ENCODE data around the gene MTRF1. TPM values are rescaled to one million over a fixed set of nuclear protein-coding genes. Genes with fewer than 3 reads are reported as not detected.

Gene MTRF1
- total RNA-seq, 2 donors from 2014 or later = 11.9 to 14.0 TPM

DNA sequence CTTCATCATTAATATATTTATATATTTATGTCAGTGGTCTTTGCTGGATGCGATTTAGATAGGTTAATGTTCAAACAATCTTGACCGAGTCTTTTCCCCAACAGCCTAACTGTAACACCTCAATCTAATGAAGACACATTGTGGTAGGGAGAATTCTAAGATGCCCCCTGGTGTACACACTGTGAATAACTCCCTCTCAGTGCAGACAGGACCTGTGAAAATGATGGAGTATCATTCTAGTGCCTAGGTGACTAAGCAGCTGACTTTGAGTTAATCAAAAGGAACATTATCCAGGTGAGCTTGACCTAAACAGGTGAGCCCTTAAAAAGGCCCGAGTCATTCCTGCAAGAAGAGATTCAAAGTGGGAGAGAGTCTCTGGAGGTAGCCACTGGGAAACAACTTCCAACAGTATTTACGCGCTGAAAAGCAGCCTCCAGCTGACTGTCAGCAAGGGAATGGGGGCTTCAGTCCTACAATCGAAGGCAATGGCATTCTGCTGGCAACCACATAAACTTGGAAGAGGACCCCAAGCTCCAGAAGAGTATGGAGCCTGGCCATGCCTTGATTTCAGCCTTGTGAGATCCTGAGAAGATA is 41.0 kb downstream of the MTRF1 start:
- ATAC-seq (peak; percentile 85), DNase-seq (peak; percentile 59 to 68 (median 62))
- peaks cover 4% of the 10 kb centered on the region for H3K4me1 ChIP-seq
- no peak overlapping the region for H3K27ac ChIP-seq
- no peak overlapping the region for H3K4me3 ChIP-seq
- no peaks in the 10 kb centered on the region for H3K9me3 ChIP-seq
- H3K27me3 ChIP-seq = no peaks in the 10 kb centered on the region
- TF ChIP-seq POLR2A (IDR thresholded peaks at IDR 0.05) = no peak
- TF ChIP-seq, protein P1, sequence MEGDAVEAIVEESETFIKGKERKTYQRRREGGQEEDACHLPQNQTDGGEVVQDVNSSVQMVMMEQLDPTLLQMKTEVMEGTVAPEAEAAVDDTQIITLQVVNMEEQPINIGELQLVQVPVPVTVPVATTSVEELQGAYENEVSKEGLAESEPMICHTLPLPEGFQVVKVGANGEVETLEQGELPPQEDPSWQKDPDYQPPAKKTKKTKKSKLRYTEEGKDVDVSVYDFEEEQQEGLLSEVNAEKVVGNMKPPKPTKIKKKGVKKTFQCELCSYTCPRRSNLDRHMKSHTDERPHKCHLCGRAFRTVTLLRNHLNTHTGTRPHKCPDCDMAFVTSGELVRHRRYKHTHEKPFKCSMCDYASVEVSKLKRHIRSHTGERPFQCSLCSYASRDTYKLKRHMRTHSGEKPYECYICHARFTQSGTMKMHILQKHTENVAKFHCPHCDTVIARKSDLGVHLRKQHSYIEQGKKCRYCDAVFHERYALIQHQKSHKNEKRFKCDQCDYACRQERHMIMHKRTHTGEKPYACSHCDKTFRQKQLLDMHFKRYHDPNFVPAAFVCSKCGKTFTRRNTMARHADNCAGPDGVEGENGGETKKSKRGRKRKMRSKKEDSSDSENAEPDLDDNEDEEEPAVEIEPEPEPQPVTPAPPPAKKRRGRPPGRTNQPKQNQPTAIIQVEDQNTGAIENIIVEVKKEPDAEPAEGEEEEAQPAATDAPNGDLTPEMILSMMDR (IDR thresholded peaks at IDR 0.05) = peak; percentile 49 to 81 (median 73)
- intact Hi-C loops (cut with DNase I) = no loop called here
- 35 to 38% methylated on average over 6 of the region's 6 CpGs for WGBS, 2 donors
- H3K36me3 ChIP-seq (replicated peaks in 1 of 2; ENCODE audit: insufficient read depth in 1 of 2, low read depth in 2 of 2) = peaks cover 0 to 2% of the 10 kb centered on the region in 2 donors

DNA sequence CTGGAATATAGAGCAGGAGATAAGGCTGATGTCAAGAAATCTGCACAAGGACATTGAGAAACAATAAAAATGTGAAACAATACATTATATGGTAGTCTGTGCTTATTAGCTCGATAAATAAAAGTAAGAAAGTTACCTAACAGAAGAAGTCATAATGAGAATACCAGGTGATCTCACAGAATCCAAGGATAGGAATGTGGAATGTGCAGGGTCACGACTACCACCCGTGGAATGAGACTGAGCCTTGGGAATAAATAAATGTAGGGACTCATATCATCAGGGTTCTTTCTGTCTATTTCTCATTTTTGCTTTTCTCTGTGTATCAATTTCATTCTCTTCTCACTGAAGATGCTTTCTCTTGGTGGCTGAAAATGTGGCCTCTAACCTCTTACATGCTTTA is 43.0 kb downstream of the MTRF1 start:
- Histone ChIP-seq H3K27ac (no peak overlapping the region), H3K4me1 (peaks cover 4% of the 10 kb centered on the region), H3K27me3 (no peaks in the 10 kb centered on the region), H3K9me3 (no peaks in the 10 kb centered on the region), H3K36me3 (replicated peaks in 1 of 2; ENCODE audit: insufficient read depth in 1 of 2, low read depth in 2 of 2) (no peaks in the 10 kb centered on the region), H3K4me3 (no peak overlapping the region)
- DNase-seq = no peak
- ATAC-seq = no peak
- 86 to 89% methylated on average over 3 of the region's 3 CpGs for WGBS, 2 donors
- intact Hi-C loops (cut with DNase I) = no loop called here
- TF ChIP-seq POLR2A (IDR thresholded peaks at IDR 0.05) = no peak
- TF ChIP-seq, protein P1 (IDR thresholded peaks at IDR 0.05) = no peak

GRCh38 chr13:41216160-41216559 is 47.2 kb downstream of the MTRF1 start:
- DNase-seq (no peak), ATAC-seq (no peak)
- Histone ChIP-seq H3K36me3 (replicated peaks in 1 of 2; ENCODE audit: insufficient read depth in 1 of 2, low read depth in 2 of 2) (no peaks in the 10 kb centered on the region), H3K27me3 (no peaks in the 10 kb centered on the region), H3K4me3 (no peak overlapping the region), H3K27ac (no peak overlapping the region), H3K9me3 (no peaks in the 10 kb centered on the region), H3K4me1 (no peaks in the 10 kb centered on the region)
- intact Hi-C loops (cut with DNase I) = loop anchor here (10.0 kb wide), 1 partner anchor 141 kb away; no protein-coding TSS in a partner anchor
- no peak for TF ChIP-seq POLR2A (IDR thresholded peaks at IDR 0.05)

DNA sequence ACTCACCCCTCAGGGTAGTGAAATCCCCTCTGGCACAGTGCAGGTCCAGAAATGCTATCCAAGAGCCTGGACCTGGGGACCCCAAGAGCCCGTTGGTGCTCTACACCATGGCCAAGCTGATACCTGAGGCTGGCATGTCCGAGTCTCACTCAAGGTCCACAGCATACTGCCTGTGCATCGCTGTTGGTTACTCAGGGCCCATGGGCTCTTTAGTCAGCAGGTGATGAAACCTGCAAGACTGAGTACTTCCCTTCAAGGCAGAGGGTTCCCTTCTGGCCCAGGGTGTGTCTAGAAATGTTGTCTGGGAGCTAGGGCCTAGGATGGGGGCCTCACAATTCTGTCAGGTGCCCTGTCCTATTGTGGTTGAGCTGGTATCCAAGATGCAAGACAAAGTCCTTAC is 49.5 kb downstream of the MTRF1 start:
- intact Hi-C loops (cut with DNase I) = loop anchor here (10.0 kb wide), 1 partner anchor 139 kb away; no protein-coding TSS in a partner anchor
- no peak overlapping the region for H3K27ac ChIP-seq
- no peak for DNase-seq
- no peaks in the 10 kb centered on the region for H3K27me3 ChIP-seq
- H3K4me1 ChIP-seq = no peaks in the 10 kb centered on the region
- no peaks in the 10 kb centered on the region for H3K9me3 ChIP-seq
- H3K36me3 ChIP-seq (replicated peaks in 1 of 2; ENCODE audit: insufficient read depth in 1 of 2, low read depth in 2 of 2) = no peaks in the 10 kb centered on the region
- no peak overlapping the region for H3K4me3 ChIP-seq
- TF ChIP-seq, protein P1 (IDR thresholded peaks at IDR 0.05) = no peak
- 67% methylated on average over 3 of the region's 3 CpGs; no CpG with 5 or more reads in 1 of the 2 donors for WGBS, 2 donors
- no peak for ATAC-seq

DNA sequence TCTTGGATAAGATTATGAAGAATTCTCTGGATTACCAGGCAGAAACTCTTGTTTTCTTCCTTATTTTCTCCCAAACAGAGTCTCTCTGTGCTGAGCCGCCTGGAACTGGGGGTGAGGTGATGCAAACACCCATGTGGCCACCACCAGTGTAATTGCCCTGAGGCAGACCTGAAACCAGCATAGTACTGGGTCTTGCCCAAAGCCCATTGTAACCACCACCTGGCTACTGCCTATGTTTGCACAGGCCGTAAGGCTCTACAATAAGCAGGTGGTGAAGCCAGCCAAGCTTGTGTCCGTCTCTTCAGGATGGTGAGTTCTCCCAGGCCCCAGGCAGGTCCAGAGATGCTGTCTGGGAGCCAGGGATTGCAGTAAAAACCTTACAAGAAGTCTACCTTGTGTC is 50.1 kb downstream of the MTRF1 start:
- no peaks in the 10 kb centered on the region for H3K4me1 ChIP-seq
- WGBS, 2 donors = 90 to 95% methylated on average over 3 of the region's 3 CpGs
- H3K9me3 ChIP-seq = no peaks in the 10 kb centered on the region
- H3K27ac ChIP-seq = no peak overlapping the region
- TF ChIP-seq POLR2A (IDR thresholded peaks at IDR 0.05) = no peak
- ATAC-seq = no peak
- H3K4me3 ChIP-seq = no peak overlapping the region
- H3K27me3 ChIP-seq = no peaks in the 10 kb centered on the region
- DNase-seq = no peak
- H3K36me3 ChIP-seq (replicated peaks in 1 of 2; ENCODE audit: insufficient read depth in 1 of 2, low read depth in 2 of 2) = no peaks in the 10 kb centered on the region
- intact Hi-C loops (cut with DNase I) = loop anchor here (10.0 kb wide), 1 partner anchor 139 kb away; no protein-coding TSS in a partner anchor

DNA sequence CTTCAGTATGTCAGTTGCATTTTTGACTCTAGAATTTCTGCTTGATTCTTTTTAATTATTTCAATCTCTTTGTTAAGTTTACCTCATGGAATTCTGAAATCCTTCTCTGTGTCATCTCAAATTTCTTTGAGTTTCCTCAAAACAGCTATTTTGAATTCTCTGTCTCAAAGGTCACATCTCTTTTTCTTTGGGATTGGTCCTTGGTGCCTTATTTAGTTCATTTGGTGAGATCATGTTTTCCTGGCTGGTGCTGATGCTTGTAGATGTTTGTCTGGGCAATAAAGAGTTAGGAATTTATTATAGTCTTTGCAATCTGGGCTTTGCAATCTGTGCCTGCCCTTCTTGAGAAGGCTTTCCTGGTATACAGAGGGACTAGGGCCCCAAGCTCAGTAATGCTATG is 50.5 kb downstream of the MTRF1 start:
- no peaks in the 10 kb centered on the region for H3K27me3 ChIP-seq
- DNase-seq (no peak), ATAC-seq (no peak)
- no peaks in the 10 kb centered on the region for H3K9me3 ChIP-seq
- no peaks in the 10 kb centered on the region for H3K4me1 ChIP-seq
- no peaks in the 10 kb centered on the region for H3K36me3 ChIP-seq (replicated peaks in 1 of 2; ENCODE audit: insufficient read depth in 1 of 2, low read depth in 2 of 2)
- no peak overlapping the region for H3K27ac ChIP-seq
- H3K4me3 ChIP-seq = no peak overlapping the region
- TF ChIP-seq, protein P1 (IDR thresholded peaks at IDR 0.05) = no peak
- TF ChIP-seq POLR2A (IDR thresholded peaks at IDR 0.05) = no peak
- intact Hi-C loops (cut with DNase I) = loop anchor here (10.0 kb wide), 1 partner anchor 138 kb away; no protein-coding TSS in a partner anchor

Measured in body of pancreas (tissue), 4 donors.